IPS-NIHi11 (cell line): ENCODE results near the gene SCG5.
A peak's percentile ranks its signal among the peaks of the same experiment; 100 is the strongest.

Source experiments
- DNase-seq: peaks from one replicate; pipeline ENCODE4 v3.0.0; 2012; ENCODE audit warnings: mixed read lengths, low spot score

The SCG5 gene

DNA sequence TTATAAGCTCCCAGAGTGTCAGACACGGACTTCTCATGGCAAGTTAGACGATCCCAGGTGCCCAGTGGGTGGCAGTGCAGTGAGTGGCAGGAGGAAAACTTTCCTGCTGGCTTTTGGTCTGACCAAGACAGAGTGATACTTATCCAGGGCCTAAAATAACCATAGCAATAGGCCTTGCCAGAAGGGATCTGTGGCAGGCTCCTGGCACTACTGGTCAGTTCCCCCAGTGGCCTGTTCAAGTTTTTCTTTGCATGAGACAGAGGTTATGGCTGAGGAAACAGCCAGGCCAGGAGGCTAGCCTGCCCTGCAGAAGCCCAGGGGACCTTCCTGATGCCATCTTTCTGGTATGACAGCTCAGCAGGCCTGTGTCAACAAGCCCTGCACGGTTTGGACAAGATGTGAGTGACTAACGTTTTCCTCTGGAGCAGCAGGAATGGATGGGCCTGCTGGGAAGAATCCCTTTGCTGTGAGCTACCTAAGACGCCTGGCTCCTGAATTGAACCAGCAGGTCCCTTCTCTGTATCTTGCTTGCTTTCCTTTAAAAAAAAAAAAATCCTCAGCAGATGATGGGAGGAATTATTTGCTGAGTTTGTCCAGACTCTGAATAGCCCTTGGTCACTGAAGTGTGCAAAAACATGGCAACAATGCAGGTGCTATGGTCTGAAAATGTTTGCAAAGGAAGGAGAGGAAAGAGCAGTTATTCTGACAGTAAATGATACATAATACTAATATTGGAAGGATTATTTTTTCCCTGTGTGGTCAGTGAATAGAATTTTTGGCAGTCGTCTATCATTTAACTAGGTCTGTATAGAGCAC lies 18.0 kb downstream of the SCG5 start:
- DNase-seq = peak; percentile 35

DNA sequence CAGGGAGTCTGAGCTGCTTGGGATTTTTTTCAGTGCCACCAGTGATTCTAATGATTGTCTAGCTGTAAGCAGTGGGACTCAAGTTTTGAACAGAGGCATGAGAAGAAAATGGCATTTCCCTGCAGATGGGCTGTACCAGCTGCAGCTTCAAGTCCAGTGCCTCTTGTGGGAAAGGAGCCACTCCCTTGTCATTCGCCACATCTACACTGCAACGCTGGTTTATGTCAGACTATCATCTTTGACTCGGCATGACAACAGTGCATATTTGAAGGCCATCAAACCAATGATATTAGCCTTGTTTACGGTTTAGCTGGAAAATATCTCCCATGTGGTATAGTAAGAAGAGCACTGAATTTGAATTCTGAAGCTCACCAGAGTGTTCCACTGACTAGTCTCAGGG lies 22.2 kb downstream of the SCG5 start:
- no peak for DNase-seq

DNA sequence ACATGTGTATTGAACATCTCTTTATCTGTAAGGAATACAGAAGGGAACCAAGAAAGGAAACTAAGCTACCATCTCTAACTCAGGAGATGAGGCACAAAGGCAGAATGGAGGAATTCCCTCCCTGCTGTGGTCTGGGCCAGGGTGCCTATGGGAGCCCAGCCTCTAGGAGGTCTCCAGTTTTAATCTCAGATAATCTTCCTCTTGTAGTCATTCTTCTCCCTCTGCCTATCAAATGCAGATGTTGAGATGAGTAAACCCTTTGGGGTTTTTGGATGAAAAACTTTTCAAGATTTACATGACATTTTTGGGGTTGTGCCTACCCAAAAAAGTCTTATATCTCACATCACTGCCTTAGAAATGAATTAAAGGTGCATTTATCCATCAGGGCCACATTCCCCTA lies 23.3 kb downstream of the SCG5 start:
- DNase-seq = no peak

DNA sequence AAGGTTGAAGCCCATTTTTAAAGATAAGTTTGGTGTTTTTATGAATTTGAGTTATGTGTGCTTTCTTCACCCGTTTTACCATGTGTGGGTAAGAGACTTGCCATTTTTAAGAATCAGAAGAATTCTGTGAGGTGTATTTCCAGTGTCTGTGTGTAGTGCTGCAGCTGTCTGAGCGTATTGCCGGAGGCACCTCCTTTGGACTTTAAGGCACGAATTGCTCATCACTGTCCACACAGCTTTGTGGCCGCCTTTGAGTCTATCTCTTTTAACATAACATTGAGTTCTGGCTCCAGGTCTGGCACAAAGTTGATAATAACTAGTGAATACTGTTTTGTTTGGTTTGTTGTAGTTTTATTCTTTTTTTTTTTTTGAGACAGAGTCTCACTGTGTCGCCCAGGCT lies 25.8 kb downstream of the SCG5 start:
- no peak for DNase-seq

DNA sequence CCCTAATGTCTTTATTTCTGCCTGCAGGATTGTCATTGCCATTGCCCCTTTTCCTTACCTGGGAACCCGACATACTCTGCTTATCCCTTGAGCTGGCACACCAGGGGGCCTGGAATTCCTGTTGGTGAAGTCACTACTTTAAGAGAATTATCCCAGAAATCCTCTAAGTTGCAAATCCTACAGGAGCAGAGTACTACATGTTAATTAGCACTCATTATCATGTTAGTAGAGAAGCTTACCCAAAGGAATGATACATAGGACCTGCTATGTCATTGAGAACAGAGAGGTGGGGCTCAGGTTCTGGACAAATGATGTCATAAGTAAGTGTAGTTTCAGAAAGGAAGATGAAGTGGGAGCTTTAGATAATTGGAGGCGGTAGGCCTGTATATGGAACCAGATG lies 27.4 kb downstream of the SCG5 start:
- peak; percentile 52 for DNase-seq

DNA sequence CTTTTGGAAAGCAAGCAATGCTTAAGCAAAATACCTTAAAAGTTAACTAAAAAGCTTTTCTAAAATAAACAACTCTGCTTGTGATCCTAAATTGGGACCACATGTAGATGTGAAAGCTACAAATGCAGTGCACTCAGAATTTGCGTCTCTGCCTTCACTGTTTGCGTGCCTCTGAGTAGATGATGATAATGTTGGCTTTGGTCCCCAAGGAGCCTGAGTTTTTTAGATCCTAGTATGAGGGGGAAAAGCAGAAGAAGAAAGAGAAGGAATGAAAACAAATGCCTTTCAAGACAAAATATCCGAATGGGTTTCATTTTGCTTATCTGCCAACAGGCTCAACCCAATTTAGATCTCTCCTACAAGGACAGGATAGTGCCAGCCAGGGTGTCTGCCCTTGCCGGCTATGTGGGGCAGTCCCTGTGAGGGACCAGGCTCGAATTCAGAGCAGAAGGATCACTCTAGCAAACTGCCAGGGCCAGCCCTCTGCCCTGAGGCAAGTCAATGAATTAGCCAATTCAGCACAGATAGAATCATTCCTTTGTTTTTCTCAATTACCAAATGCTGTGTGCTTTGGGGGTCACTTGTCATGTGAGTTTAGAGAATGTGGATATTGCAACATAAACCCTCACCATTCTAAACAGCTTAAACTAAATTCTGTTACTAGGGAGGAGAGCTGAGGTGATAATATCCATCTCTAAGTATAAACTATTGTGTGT lies 28.5 kb downstream of the SCG5 start:
- DNase-seq = peak; percentile 26

DNA sequence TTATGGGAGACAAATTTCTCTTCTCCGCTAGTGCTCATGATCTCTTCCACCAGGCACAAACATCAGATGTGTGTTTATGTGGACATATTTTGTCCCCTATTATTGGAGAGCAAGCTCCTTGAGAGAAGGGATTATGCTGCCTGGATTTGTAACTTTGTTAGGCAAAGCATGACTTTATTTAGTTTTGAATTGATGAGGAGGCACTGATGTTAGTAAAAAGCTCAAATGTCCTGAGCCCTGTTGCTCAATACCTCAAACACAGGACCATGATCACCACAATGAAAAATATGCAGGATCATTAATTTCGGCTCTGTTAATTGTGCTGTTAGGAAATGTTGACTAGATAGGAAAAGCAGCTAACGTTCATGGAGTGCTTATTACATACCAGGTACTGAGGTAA lies 29.1 kb downstream of the SCG5 start:
- DNase-seq = no peak

DNA sequence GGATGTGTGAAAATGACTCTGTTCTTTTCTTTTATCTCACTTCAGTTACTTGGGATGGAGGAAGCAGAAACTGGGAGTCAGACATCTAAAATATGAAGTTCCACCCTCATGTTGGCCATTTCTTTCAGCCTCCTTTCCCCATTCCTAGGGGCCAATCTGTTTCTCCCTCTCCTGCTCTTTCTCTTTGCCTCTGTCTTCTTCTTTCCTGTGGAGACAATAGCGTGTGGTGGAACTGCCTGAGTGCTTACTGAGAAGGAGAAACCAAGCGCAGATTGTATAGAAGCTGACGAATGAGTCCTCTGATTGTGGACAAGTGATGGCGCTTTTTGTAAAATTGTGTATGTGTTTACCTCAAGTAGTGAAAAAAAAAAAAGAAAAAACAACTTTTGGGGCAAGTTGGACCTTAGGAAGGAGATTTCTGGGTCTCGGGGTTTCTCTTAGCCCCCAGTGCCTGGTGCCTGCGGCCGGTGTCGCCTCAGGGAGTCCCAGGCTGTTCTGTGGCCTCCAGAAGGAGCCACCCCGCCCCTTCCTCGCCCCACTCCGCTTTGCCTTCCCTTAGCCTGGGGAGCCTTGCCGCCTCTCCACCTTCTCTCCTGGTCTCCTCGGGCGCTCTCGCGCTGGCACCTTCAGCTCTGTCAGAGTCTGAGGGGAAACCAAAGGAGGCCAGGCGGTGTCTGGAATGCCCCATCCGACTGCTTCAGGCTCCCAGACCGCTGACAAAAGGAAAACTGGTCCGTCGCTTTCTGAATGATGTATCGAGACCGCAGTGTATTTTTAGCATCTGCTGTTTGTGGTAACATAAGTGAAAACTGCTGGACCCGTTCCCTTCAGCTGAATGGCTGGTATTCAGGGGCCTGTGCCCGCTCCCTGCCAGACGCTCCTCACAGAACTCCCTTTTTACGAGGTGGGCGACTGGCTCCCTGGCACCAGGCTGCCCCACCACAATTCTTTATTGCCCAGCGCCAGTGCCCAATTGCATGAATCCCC lies 30.1 kb downstream of the SCG5 start:
- no peak for DNase-seq

DNA sequence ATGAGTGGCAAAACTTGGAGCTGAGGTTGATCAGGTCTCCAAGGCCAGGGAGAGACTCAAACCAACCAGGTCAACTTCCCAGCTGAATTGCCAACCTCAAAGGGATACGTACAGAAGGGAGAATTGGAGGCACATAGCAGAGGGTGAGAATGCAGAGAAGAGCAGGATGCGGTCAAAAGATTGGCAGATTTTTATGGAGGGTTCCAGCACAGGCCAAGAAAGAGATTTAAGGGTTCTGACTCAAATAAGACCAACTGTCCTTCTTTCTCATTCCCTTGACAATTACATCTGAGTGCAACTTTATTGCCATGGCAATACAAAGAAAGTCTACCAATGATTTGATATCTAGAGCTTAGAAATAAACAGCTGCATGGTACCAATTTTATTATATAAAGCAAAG lies 33.2 kb downstream of the SCG5 start:
- DNase-seq = no peak

DNA sequence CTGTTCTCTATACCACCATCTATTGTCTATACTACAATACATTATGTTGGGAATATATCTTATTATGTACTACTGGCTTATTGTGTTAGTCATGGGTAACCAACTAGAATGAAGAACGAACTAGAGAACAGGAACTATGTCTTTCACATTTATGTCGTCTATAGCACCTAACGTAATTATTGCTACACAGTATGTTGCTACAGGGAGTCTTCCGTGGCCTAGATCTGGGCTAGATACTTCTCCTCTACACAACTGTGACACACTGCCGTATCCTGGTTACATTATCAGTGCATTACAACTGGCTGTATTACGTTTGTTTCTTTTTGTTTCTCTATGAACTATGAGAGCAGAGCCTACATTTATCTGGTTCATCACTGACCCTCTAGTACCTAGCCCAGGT lies 34.0 kb downstream of the SCG5 start:
- no peak for DNase-seq

DNA sequence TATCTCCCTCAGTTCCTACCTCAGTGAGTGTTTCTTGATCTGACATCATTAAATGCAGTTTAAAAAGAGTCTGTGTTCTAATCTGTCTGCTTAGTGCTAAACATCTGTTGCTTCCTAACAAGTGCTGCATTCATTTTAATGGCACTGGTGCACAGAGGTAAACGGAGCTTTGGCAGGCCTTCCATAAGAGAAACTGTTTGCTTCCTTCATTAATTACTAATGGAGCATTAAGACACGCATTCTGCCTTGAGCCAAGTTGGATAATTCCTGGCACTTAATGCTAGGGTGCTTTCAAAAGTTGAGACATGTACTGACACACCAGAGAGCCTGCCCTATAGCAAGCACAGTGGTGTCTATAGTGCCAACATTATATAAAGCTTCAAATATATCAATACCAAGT lies 34.7 kb downstream of the SCG5 start:
- DNase-seq = no peak

DNA sequence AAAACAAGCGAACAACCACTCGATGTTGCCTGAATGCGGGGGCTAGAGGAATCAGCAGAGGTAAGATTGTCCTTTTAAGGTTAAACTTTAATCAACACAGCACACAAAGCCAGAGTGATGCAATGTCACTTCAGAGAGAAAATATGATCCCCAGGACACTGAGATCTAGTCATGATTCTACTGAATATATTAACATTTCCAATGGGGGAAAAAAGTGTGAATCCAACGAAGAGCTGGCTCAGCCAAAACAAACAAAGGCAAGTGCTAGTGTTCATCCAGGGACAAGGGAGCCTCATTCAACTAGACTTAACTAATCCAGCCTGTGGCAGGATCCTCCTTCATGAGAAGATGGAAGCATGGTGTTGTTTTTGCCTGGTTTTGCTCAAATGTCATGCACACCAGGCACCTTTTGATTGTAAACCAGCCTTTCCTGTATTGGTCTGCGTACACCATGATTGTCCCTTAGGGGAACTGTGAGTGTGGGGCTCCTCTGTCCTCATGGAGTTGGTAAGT lies 35.8 kb downstream of the SCG5 start:
- no peak for DNase-seq

DNA sequence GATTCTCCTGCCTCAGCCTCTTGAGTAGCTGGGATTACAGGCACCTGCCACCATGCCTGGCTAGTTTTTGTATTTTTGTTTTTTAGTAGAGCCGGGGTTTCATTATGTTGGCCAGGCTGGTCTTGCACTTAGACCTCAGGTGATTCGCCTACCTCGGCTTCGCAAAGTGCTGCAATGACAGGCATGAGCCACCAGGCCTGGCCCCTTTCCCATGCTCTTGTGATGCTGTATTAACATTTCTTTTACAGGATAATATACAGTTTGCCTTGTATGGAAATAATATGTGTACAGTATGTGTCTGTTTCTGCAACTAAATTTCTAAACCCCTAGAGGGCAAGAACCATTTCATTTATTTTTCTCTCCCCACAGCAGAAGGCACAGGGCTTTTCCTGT lies 37.8 kb downstream of the SCG5 start:
- DNase-seq = no peak

DNA sequence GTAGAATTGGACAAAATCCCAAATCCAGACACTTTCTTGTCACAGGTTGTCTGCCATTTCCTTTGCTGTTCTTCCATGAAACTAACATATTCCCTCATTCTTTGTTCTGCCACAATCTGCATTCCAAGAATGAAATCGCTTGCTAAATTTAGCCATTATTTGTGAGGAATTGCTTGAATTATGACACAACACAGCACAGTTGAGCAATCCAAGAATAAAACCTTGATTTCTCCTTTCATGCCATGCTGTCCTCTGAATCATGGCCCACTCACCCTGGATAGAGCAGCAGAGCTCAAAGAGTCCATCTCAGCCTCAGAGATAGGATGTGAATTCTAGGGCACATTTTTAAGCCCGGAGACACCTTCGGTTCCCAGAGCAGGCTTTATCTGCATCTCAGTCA lies 41.1 kb downstream of the SCG5 start:
- DNase-seq = no peak

DNA sequence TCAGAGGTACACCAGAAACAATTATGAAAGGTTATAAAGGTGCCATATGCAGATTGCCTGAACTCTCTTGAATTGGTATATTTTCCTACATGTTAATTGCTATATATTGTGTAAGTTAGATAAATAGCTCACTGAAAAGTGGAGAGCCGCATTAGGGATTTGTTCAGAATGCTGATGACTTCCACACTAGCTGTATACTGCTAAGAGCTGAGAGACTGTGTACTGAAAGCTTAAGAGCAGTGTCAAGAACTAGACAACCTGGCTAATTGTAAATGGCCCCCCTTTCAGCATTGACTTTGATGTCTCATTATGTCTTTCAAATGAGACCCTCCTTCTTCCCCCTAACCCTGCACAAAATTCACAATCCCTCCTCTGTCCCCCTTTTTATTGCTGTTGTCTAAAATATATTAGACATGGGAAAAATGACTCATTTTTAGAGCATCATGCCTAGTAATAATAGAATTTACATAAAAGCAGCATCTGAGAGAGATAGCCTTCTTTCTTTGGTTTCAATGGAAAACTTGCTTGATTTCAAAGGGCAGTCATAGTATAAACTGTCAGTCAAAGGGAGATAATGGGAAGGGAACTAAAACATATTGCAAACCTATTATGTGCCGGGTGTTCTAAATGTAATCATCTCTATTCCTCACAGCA lies 41.6 kb downstream of the SCG5 start:
- DNase-seq = no peak

DNA sequence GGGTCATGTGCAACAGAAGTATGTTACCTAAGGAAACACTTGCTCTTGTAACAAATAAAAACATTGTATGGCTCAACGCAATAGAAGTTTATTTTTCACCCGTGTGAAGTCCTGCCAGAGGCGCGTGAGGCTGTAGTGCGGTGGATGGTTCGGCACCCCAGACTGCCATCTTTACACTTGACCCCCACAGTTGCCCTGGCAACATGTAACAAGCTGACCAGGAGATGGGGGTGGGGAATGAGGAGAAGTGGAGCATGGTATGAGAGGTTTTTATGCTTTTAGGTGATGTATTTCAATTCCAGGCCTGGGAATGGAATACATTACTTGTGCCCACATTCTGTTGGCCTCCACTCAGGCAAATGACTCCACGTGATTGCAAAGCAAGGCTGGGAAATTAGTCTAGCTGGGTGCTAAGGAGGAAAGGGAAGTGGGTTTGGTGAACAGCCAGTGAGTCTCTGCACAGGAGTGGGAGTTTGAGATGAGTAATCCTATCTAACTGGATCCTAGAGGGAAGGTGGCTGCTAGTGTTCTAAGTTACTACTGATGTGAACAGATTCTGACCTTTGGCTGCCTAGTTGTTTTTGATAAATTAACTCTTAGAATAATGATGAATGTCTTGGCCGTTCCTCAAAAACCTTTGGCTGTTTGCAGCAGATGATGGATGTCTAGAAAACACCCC lies 42.5 kb downstream of the SCG5 start:
- DNase-seq = no peak

DNA sequence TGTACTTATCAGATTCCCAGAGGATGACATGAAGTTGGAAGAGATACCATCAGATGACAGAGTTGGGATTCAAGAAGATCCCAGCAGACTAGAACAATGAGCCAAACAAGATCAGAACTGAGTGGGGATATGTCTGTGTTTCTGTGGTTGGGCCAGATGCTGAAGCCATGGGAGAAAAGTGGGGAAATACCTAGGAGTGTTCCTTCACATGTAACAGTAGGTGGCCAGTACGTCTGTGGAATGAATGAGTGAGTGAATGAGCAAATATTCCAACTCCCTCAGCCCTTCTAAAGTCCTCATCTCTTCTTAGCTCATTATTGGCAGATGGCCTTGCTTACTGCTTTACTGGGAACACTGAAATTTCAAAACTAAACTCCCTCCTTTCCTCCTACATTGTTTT lies 44.1 kb downstream of the SCG5 start:
- DNase-seq = no peak

DNA sequence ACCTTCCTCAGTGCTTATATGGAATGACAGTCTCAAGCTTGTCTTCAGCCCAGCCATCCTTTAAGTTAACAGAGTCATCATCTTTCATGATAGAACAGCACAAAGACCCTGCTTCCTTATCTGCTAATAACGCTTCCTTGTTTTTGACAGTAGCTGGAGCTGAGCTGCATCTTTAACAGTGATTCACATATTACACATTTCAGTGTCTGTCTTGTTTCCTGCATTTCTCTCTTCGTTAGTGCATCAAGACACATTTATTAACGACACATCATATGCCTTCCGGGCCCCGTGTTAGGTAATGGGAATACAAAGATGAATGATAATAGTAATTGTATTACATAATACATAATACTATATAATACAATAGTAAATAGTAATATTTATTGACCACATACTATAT lies 46.0 kb downstream of the SCG5 start:
- DNase-seq = no peak

DNA sequence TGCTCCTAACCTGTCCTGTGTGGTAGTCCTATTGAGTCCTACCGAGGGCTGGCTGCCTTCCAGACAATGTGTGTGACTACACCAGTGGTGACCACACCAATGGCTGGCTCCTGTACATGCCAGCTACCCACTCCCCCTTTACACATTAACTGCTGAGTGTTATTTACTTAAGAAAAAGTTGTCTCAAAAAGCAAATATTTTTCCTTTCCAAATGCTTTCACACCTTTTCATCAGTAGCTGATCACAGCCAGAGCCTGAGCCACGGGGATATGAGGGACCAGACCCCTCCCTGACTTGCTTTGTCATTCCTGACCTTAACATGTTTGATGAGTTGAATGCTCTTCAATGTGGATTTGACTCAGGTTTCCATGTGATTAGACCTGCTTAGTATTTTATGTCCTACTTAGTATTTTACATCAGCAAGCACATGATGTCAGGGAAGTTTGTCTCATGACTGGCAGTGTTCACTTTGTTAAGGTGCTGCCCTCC lies 46.7 kb downstream of the SCG5 start:
- DNase-seq = no peak

DNA sequence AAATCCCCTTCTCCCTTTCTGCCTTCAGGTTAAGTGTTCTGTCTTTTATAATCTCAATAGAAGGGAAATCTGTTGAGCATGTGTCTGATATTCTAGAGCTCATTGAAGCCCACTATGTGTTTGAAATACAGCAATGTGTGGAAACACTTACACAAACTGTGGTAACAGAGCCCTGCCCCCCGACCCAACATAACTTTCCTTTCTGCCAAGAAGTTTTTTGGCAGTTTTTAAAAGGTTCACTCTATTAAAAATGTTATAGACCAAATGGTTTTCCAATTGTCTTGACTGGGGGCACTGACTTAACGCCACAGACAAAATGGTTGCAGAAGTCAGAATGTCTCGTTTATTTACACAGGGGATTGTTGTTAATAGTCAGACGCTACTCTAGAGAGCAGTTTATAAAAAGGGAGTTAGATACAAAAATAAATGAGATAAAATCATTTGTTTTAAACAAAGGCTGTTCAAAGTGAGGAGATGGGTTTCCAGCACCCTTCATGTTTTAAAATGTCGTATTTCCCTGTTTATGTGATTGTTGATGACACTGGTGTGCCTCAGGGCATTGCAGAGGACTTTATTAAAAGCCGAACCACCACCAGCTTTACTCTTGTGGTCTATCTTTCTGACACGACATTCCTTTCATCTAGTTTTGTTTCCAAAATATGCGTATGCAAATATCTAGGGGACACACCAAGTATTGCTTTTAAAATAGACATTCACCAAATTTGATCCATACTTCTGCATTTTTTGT lies 49.6 kb downstream of the SCG5 start:
- no peak for DNase-seq
